ENCODE data around the gene ZBTB38. TPM values are rescaled to one million over a fixed set of nuclear protein-coding genes. Genes with fewer than 3 reads are reported as not detected.

The ZBTB38 gene
- total RNA-seq, 2 donors from 2014 or later, result 27.3 to 28.2 TPM

DNA sequence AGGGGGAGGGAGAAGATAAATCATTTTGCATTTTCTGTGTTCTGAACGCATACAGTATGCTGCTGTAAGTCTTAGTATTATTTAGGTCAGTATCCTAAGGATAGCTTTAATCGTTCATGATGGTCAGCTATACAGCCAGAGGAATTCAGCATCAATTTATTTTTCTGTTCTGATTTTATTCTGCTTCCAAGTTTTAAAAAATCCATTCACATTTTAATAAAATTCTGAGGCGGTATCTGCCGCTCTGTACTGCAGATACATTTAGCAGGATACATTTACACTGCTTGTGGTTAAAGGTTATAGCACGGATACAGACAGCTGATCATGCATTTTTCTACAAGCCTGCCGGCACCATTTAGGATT lies 17.8 kb downstream of the ZBTB38 start:
- Histone ChIP-seq H3K9ac (ENCODE audit: extremely low read depth, low read length, poor library complexity, severe bottlenecking) (no peak overlapping the region), H3K27me3 (ENCODE audit: control insufficient read depth, insufficient read depth, low read length, poor library complexity, severe bottlenecking) (no peaks in the 10 kb centered on the region), H3K9me3 (ENCODE audit: control insufficient read depth, low read length) (no peaks in the 10 kb centered on the region), H3K36me3 (ENCODE audit: control insufficient read depth, insufficient read depth, low read length) (no peaks in the 10 kb centered on the region), H3K27ac (ENCODE audit: low read depth, low read length) (no peak overlapping the region), H3K4me1 (ENCODE audit: control insufficient read depth, insufficient read depth, low read length) (no peaks in the 10 kb centered on the region), H3K4me3 (ENCODE audit: low read length) (no peak overlapping the region)
- Mint-ChIP-seq H3K36me3 (ENCODE audit: low read depth) (no peaks in the 10 kb centered on the region), H3K4me1 (peaks cover 6% of the 10 kb centered on the region), H3K4me3 (no peak overlapping the region), H3K27ac (no peak overlapping the region), H3K9me3 (no peaks in the 10 kb centered on the region), H3K27me3 (ENCODE audit: insufficient read depth) (no peaks in the 10 kb centered on the region)
- TF ChIP-seq, protein P1, sequence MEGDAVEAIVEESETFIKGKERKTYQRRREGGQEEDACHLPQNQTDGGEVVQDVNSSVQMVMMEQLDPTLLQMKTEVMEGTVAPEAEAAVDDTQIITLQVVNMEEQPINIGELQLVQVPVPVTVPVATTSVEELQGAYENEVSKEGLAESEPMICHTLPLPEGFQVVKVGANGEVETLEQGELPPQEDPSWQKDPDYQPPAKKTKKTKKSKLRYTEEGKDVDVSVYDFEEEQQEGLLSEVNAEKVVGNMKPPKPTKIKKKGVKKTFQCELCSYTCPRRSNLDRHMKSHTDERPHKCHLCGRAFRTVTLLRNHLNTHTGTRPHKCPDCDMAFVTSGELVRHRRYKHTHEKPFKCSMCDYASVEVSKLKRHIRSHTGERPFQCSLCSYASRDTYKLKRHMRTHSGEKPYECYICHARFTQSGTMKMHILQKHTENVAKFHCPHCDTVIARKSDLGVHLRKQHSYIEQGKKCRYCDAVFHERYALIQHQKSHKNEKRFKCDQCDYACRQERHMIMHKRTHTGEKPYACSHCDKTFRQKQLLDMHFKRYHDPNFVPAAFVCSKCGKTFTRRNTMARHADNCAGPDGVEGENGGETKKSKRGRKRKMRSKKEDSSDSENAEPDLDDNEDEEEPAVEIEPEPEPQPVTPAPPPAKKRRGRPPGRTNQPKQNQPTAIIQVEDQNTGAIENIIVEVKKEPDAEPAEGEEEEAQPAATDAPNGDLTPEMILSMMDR (conservative IDR thresholded peaks at IDR 0.05), result no peak
- 91 to 97% methylated on average over 5 to 6 of the region's 6 CpGs for WGBS, 2 experiments (ENCODE audit: insufficient coverage in 1 of 2, insufficient read length in 1 of 2)
- no peak for DNase-seq

DNA sequence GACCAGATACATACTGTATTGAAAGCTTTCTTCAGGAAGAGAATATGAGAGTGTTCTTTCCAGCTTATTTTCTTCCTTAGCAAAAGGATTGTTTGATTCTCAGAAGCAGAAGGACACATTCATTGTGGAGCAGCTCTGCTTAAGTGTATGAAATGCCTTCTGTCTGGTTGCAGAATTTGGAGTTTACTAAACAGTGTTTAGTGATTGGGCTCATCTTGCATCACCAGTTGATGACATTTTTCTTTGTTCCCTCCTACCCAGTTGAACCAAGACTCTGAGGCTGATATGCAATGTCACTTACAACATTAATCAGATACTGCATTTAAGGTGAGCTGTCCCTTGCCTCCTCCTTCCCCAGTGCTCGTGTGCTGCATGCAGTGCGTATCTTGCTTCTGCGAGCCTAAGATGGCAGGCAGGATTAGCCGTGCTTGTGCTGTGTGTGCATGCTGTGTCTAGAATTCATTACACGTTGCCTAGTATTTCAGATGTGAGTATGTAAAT lies 18.4 kb downstream of the ZBTB38 start:
- TF ChIP-seq, protein P1 (conservative IDR thresholded peaks at IDR 0.05), result no peak
- Mint-ChIP-seq H3K36me3 (ENCODE audit: low read depth) (no peaks in the 10 kb centered on the region), H3K27ac (no peak overlapping the region), H3K4me3 (no peak overlapping the region), H3K9me3 (no peaks in the 10 kb centered on the region), H3K27me3 (ENCODE audit: insufficient read depth) (no peaks in the 10 kb centered on the region), H3K4me1 (peaks cover 12% of the 10 kb centered on the region)
- Histone ChIP-seq H3K9me3 (ENCODE audit: control insufficient read depth, low read length) (no peaks in the 10 kb centered on the region), H3K9ac (ENCODE audit: extremely low read depth, low read length, poor library complexity, severe bottlenecking) (no peak overlapping the region), H3K4me1 (ENCODE audit: control insufficient read depth, insufficient read depth, low read length) (peaks cover 4% of the 10 kb centered on the region), H3K27me3 (ENCODE audit: control insufficient read depth, insufficient read depth, low read length, poor library complexity, severe bottlenecking) (no peaks in the 10 kb centered on the region), H3K27ac (ENCODE audit: low read depth, low read length) (peak overlapping the region; percentile 12), H3K4me3 (ENCODE audit: low read length) (no peak overlapping the region), H3K36me3 (ENCODE audit: control insufficient read depth, insufficient read depth, low read length) (no peaks in the 10 kb centered on the region)
- DNase-seq, result no peak
- WGBS, 2 experiments (ENCODE audit: insufficient coverage in 1 of 2, insufficient read length in 1 of 2), result 91 to 92% methylated on average over 2 to 5 of the region's 5 CpGs

DNA sequence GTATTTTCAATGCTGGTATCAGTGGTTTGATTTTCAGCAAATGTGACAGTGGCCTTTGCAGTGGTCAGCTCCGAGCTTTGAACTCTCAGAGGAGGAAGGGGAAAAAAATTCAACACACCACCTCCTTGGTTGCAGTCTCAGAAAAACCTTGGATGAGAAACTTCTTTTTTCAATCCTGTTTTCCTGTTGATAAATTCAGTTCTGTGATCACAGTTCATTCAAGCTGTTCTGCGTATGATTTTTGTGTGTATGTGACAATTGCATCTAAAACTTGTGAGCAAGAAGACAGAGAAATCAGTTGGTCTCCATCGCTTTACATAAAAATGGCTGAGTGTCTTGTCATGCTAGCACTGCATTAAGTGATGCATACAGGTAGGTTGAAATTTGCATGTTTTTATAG lies 19.2 kb downstream of the ZBTB38 start:
- H3K36me3 Mint-ChIP-seq (ENCODE audit: low read depth), result no peaks in the 10 kb centered on the region
- TF ChIP-seq, protein P1 (conservative IDR thresholded peaks at IDR 0.05), result no peak
- no peak overlapping the region for H3K4me3 Mint-ChIP-seq
- no peaks in the 10 kb centered on the region for H3K27me3 Mint-ChIP-seq (ENCODE audit: insufficient read depth)
- Histone ChIP-seq H3K4me3 (ENCODE audit: low read length) (no peak overlapping the region), H3K9me3 (ENCODE audit: control insufficient read depth, low read length) (no peaks in the 10 kb centered on the region), H3K27ac (ENCODE audit: low read depth, low read length) (no peak overlapping the region), H3K4me1 (ENCODE audit: control insufficient read depth, insufficient read depth, low read length) (peaks cover 8% of the 10 kb centered on the region), H3K36me3 (ENCODE audit: control insufficient read depth, insufficient read depth, low read length) (no peaks in the 10 kb centered on the region), H3K27me3 (ENCODE audit: control insufficient read depth, insufficient read depth, low read length, poor library complexity, severe bottlenecking) (no peaks in the 10 kb centered on the region), H3K9ac (ENCODE audit: extremely low read depth, low read length, poor library complexity, severe bottlenecking) (no peak overlapping the region)
- WGBS, 2 experiments (ENCODE audit: insufficient coverage in 1 of 2, insufficient read length in 1 of 2), result 89 to 93% methylated on average over 3 of the region's 3 CpGs
- peaks cover 20% of the 10 kb centered on the region for H3K4me1 Mint-ChIP-seq
- H3K27ac Mint-ChIP-seq, result no peak overlapping the region
- no peaks in the 10 kb centered on the region for H3K9me3 Mint-ChIP-seq
- DNase-seq, result no peak

Data from endodermal cell (in vitro differentiated cells).